HepG2 (cell line): ENCODE results near the gene TCF25. TPM values are rescaled to one million over a fixed set of nuclear protein-coding genes. Genes with fewer than 3 reads are reported as not detected.

Source experiments
- ATAC-seq: fragments of 200-7000 bp; cut with Tn5 transposase; 3 replicates; pipeline ENCODE4 v1.9.1; 2020; ENCODE audit warnings: mild to moderate bottlenecking, moderate library complexity
- BruUV-seq: library from RNA; stranded (reverse); fragments of 400-500 nt; replicated peaks from 2 replicates; lab custom pipeline; 2021; lab: Mats Ljungman, UMichigan
- CTCF ChIA-PET: fragments of 300-600 bp; formaldehyde crosslinking; extraction: SDS; loops from one replicate; lab custom pipeline; 2021; ENCODE audit warnings: low total read pairs, inconsistent platforms, low intra/inter-chr PET ratio; lab: Yijun Ruan, JAX
- POLR2A ChIA-PET: fragments of 350-600 bp; sonication (Branson Sonifier 250); formaldehyde crosslinking; loops from one replicate; lab custom pipeline; 2020; ENCODE audit warnings: antibody characterized with exemption, inconsistent platforms; lab: Yijun Ruan, JAX
- DNase-seq: peaks from one replicate; pipeline ENCODE4 v3.0.0-alpha.2; 2015; ENCODE audit warnings: low spot score
- FAIRE-seq: peaks from 3 replicates; lab custom pipeline; 2011; peaks lifted over from hg19 to GRCh38; lab: Jason Lieb, UNC
- H2AFZ ChIP-seq: one replicate; pipeline ENCODE4 v1.6.1; 2011; ENCODE audit warnings: low read length, inconsistent platforms
- H3K27ac ChIP-seq: fragments of 300-600 bp; 3 replicates; pipeline ENCODE4 v1.8.0; 2011; ENCODE audit warnings: mixed run types, mild to moderate bottlenecking, mixed read lengths, low read length, inconsistent platforms; ENCODE audit not compliant: insufficient read depth; ENCODE audit errors: extremely low read length
- H3K27me3 ChIP-seq, 2 experiments: fragments of 200-600 bp in 1 of 2; 2 replicates in 1 of 2; 3 replicates in 1 of 2; pipeline versions ENCODE4 v1.6.0 to v1.8.0; 2011; ENCODE audit warnings: low read length in 2 of 2, mild to moderate bottlenecking in 2 of 2, moderate library complexity in 2 of 2, inconsistent platforms in 1 of 2; ENCODE audit not compliant: insufficient read depth in 2 of 2, control insufficient read depth in 1 of 2
- H3K36me3 ChIP-seq, 2 experiments: fragments of 200-600 bp in 1 of 2; replicated peaks in 1 of 2; 2 replicates in 1 of 2; 3 replicates in 1 of 2; pipeline versions ENCODE4 v1.5.1 to v1.8.0; 2011; ENCODE audit warnings: low read length in 2 of 2, inconsistent platforms in 1 of 2; ENCODE audit not compliant: insufficient read depth in 2 of 2, control insufficient read depth in 1 of 2
- H3K4me1 ChIP-seq: 2 replicates; pipeline ENCODE4 v1.5.1; 2012; ENCODE audit warnings: low read length, inconsistent platforms; ENCODE audit not compliant: insufficient read depth
- H3K4me2 ChIP-seq: 2 replicates; pipeline ENCODE4 v1.6.0; 2011; ENCODE audit warnings: low read depth, low read length, inconsistent platforms
- H3K4me3 ChIP-seq, 3 experiments: fragments of 200-600 bp in 1 of 3; sonication (generic), shearing (Covaris generic) in 1 of 3; replicated peaks in 1 of 3; 2 replicates each; pipeline ENCODE4 v1.5.1; 2011 to 2016; ENCODE audit warnings: low read length in 3 of 3, inconsistent platforms in 2 of 3, low read depth in 2 of 3, mild to moderate bottlenecking in 2 of 3, control low read depth in 1 of 3, mixed read lengths in 1 of 3; ENCODE audit not compliant: insufficient read depth in 1 of 3
- H3K79me2 ChIP-seq: one replicate; pipeline ENCODE4 v1.6.1; 2011; ENCODE audit warnings: low read length, inconsistent platforms; ENCODE audit not compliant: insufficient read depth
- H3K9ac ChIP-seq: 2 replicates; pipeline ENCODE4 v1.6.0; 2011; ENCODE audit warnings: mild to moderate bottlenecking, low read depth, low read length, inconsistent platforms; ENCODE audit not compliant: insufficient read depth
- H3K9me3 ChIP-seq: 2 replicates; pipeline ENCODE4 v1.5.1; 2012; ENCODE audit warnings: mild to moderate bottlenecking, low read length
- H4K20me1 ChIP-seq: 2 replicates; pipeline ENCODE4 v1.6.0; 2011; ENCODE audit warnings: inconsistent platforms, mild to moderate bottlenecking, low read length, moderate library complexity; ENCODE audit not compliant: insufficient read depth
- CBFB ChIP-seq: sonication (generic); formaldehyde crosslinking; IDR thresholded peaks from 2 replicates; pipeline ENCODE4 v1.4.0; 2020; ENCODE audit warnings: missing genetic modification reagents
- CEBPB ChIP-seq: IDR thresholded peaks from 2 replicates; pipeline ENCODE4 v1.6.1; 2011; ENCODE audit warnings: low read depth, low read length, improper control_type of control experiment, borderline replicate concordance
- ETV5 ChIP-seq: IDR thresholded peaks from 2 replicates; pipeline ENCODE4 v1.6.1; 2018; ENCODE audit warnings: missing biosample characterization, missing genetic modification reagents, inconsistent platforms, borderline replicate concordance
- FLYWCH1 ChIP-seq: sonication (generic); formaldehyde crosslinking; IDR thresholded peaks from 2 replicates; pipeline ENCODE4 v1.8.1; 2023; ENCODE audit warnings: mild to moderate bottlenecking, missing genetic modification reagents
- HNRNPUL1 ChIP-seq: fragments of 200-400 bp; formaldehyde crosslinking; IDR thresholded peaks from 2 replicates; pipeline ENCODE4 v1.6.1; 2017; ENCODE audit warnings: low read depth, mild to moderate bottlenecking, low read length, moderate library complexity
- KDM3A ChIP-seq: IDR thresholded peaks from 2 replicates; pipeline ENCODE4 v1.6.1; 2018; ENCODE audit warnings: low read depth, missing compliant biosample characterization
- MEIS1 ChIP-seq: sonication (generic); formaldehyde crosslinking; IDR thresholded peaks from 2 replicates; pipeline ENCODE4 v1.9.0; 2021; ENCODE audit warnings: mild to moderate bottlenecking, missing genetic modification reagents, moderate library complexity, borderline replicate concordance
- RBM22 ChIP-seq: fragments of 200-400 bp; formaldehyde crosslinking; optimal IDR thresholded peaks from 2 replicates; pipeline ENCODE3; 2017; ENCODE audit warnings: mild to moderate bottlenecking, low read length, moderate library complexity
- ZNF121 ChIP-seq: sonication (generic); formaldehyde crosslinking; IDR thresholded peaks from 2 replicates; pipeline ENCODE4 v1.5.0; 2020; ENCODE audit warnings: mild to moderate bottlenecking, missing genetic modification reagents
- ZNF225 ChIP-seq: sonication (generic); formaldehyde crosslinking; IDR thresholded peaks from 2 replicates; pipeline ENCODE4 v1.4.0; 2020; ENCODE audit warnings: mild to moderate bottlenecking, missing genetic modification reagents
- ZNF564 ChIP-seq: sonication (generic); formaldehyde crosslinking; IDR thresholded peaks from 2 replicates; pipeline ENCODE4 v1.8.1; 2023; ENCODE audit warnings: mild to moderate bottlenecking, missing genetic modification reagents
- WGBS: methylation state at CpG from one replicate; pipeline ENCODE4 v1.1.6; 2017; ENCODE audit warnings: low lambda C conversion rate; 5-methylcytosine and 5-hydroxymethylcytosine counted together
- in situ Hi-C: cut with HindIII; loops from 2 replicates; pipeline ENCODE4 v1.10.0; 2017; ENCODE audit warnings: low pct_unique_long_range_greater_than_20kb; ENCODE audit not compliant: extremely low pct_ligation_motif_present
- intact Hi-C: fragments of 100-400 bp; cut with micrococcal nuclease; formaldehyde crosslinking; loops from one replicate; pipeline ENCODE4 v1.10.0; 2022; ENCODE audit not compliant: unreplicated experiment
- polyA plus RNA-seq, 8 experiments: library from polyadenylated mRNA; depleted of rRNA in 3 of 8; stranded (reverse) in 7 of 8; unstranded in 1 of 8; fragments of >200 nt; fragmentation: Illumina TruSeq in 4 of 8; extraction: Trizol in 4 of 8; gene quantifications; 2 replicates each; pipeline versions ENCODE4 v1.2.1 to v1.2.3, GENCODE V29; 2011 to 2016; ENCODE audit warnings: low read depth in 4 of 8, missing spikeins in 1 of 8, mixed read lengths in 1 of 8; ENCODE audit not compliant: insufficient read depth in 1 of 8
- total RNA-seq, 5 experiments: library from RNA; depleted of rRNA; stranded (reverse); fragments of >200 nt; fragmentation: Illumina TruSeq; extraction: Trizol; gene quantifications; 2 replicates each; pipeline ENCODE4 v1.2.3, GENCODE V29; 2016; ENCODE audit warnings: low read depth in 1 of 5
- TF ChIP-seq, protein P1 (sequence below): IDR thresholded peaks from 2 replicates; pipeline ENCODE4 v1.6.1; 2016; ENCODE audit warnings: missing genetic modification reagents, missing compliant biosample characterization
- TF ChIP-seq, protein P2 (sequence below): sonication (generic); formaldehyde crosslinking; IDR thresholded peaks from 2 replicates; pipeline ENCODE4 v1.4.0; 2020; ENCODE audit warnings: missing genetic modification reagents, borderline replicate concordance
- TF ChIP-seq, protein P3 (sequence below): sonication (generic); formaldehyde crosslinking; IDR thresholded peaks from 2 replicates; pipeline ENCODE4 v1.9.0; 2021; ENCODE audit warnings: mild to moderate bottlenecking, missing genetic modification reagents
- TF ChIP-seq, protein P4 (sequence below): sonication (generic); formaldehyde crosslinking; IDR thresholded peaks from 2 replicates; pipeline ENCODE4 v1.4.0; 2020; ENCODE audit warnings: low read depth, mild to moderate bottlenecking, missing genetic modification reagents

Gene TCF25
- total and polyA plus RNA-seq, 2 of the 13 experiments (the other 11 are each of a cell fraction or from before 2014, with no cell fraction given): 138 to 206 TPM

DNA sequence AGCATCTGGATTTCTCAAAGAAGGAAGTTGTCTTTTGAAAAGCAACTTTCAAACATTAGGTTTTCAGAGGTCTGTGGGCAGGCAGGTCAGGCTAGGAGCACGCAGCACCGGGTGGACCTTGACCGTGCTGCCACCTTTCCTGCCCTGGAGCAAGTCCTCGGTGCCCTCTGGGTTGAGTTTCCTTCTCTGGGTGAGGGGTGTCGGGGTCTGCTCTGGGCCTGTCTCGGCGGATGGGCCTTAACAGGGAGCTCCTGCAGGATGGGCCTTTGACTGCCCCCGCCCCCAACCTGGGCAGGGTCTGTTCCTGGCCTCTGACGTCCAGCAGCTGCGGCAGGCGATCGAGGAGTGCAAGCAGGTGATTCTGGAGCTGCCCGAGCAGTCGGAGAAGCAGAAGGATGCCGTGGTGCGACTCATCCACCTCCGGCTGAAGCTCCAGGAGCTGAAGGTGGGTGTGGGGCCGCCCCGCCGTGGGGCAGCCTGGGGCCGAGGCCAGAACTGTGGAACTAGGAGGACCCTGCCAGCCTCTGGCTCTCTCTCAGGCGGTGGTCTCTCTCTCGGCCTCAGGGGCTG, 83.9 kb downstream of the TCF25 start:
- Histone ChIP-seq H3K4me2 (no peak overlapping the region), H4K20me1 (no peaks in the 10 kb centered on the region), H2AFZ (no peak overlapping the region), H3K9ac (no peak overlapping the region), H3K4me1 (no peaks in the 10 kb centered on the region), H3K36me3 (peaks cover 35 to 45% of the 10 kb centered on the region in 2 experiments), H3K4me3 (no peak overlapping the region), H3K9me3 (no peaks in the 10 kb centered on the region), H3K79me2 (no peaks in the 10 kb centered on the region), H3K27ac (no peak overlapping the region), H3K27me3 (no peaks in the 10 kb centered on the region)
- in situ Hi-C loops: no loop called here
- 93% methylated on average over 9 of the region's 23 CpGs for WGBS
- no peak for DNase-seq
- FAIRE-seq: no peak
- CTCF ChIA-PET: no interaction called here
- BruUV-seq: no TSS peak
- POLR2A ChIA-PET: interaction anchor here (0.6 to 1.9 kb wide), 2 partner anchors 35 to 79 kb away, joined by 4 to 6 read pairs; no protein-coding TSS in a partner anchor
- ATAC-seq: no peak
- intact Hi-C loops: no loop called here
- TF ChIP-seq, protein P1, sequence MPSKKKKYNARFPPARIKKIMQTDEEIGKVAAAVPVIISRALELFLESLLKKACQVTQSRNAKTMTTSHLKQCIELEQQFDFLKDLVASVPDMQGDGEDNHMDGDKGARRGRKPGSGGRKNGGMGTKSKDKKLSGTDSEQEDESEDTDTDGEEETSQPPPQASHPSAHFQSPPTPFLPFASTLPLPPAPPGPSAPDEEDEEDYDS (CRISPR knock-in tag): no peak
- no peak for TF ChIP-seq ZNF564 (CRISPR knock-in tag)
- no peak for TF ChIP-seq FLYWCH1 (CRISPR knock-in tag)
- TF ChIP-seq RBM22: no peak
- TF ChIP-seq ETV5 (CRISPR knock-in tag): no peak
- TF ChIP-seq HNRNPUL1: no peak
- no peak for TF ChIP-seq CEBPB
- TF ChIP-seq, protein P2, sequence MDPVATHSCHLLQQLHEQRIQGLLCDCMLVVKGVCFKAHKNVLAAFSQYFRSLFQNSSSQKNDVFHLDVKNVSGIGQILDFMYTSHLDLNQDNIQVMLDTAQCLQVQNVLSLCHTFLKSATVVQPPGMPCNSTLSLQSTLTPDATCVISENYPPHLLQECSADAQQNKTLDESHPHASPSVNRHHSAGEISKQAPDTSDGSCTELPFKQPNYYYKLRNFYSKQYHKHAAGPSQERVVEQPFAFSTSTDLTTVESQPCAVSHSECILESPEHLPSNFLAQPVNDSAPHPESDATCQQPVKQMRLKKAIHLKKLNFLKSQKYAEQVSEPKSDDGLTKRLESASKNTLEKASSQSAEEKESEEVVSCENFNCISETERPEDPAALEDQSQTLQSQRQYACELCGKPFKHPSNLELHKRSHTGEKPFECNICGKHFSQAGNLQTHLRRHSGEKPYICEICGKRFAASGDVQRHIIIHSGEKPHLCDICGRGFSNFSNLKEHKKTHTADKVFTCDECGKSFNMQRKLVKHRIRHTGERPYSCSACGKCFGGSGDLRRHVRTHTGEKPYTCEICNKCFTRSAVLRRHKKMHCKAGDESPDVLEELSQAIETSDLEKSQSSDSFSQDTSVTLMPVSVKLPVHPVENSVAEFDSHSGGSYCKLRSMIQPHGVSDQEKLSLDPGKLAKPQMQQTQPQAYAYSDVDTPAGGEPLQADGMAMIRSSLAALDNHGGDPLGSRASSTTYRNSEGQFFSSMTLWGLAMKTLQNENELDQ (CRISPR knock-in tag): no peak
- TF ChIP-seq, protein P3, sequence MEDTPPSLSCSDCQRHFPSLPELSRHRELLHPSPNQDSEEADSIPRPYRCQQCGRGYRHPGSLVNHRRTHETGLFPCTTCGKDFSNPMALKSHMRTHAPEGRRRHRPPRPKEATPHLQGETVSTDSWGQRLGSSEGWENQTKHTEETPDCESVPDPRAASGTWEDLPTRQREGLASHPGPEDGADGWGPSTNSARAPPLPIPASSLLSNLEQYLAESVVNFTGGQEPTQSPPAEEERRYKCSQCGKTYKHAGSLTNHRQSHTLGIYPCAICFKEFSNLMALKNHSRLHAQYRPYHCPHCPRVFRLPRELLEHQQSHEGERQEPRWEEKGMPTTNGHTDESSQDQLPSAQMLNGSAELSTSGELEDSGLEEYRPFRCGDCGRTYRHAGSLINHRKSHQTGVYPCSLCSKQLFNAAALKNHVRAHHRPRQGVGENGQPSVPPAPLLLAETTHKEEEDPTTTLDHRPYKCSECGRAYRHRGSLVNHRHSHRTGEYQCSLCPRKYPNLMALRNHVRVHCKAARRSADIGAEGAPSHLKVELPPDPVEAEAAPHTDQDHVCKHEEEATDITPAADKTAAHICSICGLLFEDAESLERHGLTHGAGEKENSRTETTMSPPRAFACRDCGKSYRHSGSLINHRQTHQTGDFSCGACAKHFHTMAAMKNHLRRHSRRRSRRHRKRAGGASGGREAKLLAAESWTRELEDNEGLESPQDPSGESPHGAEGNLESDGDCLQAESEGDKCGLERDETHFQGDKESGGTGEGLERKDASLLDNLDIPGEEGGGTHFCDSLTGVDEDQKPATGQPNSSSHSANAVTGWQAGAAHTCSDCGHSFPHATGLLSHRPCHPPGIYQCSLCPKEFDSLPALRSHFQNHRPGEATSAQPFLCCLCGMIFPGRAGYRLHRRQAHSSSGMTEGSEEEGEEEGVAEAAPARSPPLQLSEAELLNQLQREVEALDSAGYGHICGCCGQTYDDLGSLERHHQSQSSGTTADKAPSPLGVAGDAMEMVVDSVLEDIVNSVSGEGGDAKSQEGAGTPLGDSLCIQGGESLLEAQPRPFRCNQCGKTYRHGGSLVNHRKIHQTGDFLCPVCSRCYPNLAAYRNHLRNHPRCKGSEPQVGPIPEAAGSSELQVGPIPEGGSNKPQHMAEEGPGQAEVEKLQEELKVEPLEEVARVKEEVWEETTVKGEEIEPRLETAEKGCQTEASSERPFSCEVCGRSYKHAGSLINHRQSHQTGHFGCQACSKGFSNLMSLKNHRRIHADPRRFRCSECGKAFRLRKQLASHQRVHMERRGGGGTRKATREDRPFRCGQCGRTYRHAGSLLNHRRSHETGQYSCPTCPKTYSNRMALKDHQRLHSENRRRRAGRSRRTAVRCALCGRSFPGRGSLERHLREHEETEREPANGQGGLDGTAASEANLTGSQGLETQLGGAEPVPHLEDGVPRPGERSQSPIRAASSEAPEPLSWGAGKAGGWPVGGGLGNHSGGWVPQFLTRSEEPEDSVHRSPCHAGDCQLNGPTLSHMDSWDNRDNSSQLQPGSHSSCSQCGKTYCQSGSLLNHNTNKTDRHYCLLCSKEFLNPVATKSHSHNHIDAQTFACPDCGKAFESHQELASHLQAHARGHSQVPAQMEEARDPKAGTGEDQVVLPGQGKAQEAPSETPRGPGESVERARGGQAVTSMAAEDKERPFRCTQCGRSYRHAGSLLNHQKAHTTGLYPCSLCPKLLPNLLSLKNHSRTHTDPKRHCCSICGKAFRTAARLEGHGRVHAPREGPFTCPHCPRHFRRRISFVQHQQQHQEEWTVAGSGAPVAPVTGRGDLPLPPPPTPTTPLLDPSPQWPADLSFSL (CRISPR knock-in tag): no peak
- TF ChIP-seq, protein P4, sequence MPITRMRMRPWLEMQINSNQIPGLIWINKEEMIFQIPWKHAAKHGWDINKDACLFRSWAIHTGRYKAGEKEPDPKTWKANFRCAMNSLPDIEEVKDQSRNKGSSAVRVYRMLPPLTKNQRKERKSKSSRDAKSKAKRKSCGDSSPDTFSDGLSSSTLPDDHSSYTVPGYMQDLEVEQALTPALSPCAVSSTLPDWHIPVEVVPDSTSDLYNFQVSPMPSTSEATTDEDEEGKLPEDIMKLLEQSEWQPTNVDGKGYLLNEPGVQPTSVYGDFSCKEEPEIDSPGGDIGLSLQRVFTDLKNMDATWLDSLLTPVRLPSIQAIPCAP (CRISPR knock-in tag): no peak
- TF ChIP-seq MEIS1 (CRISPR knock-in tag): no peak
- TF ChIP-seq ZNF225 (CRISPR knock-in tag): no peak
- TF ChIP-seq CBFB (CRISPR knock-in tag): no peak
- no peak for TF ChIP-seq KDM3A (CRISPR knock-in tag)
- no peak for TF ChIP-seq ZNF121 (CRISPR knock-in tag)
